Stimulated activated CD8-positive, alpha-beta memory T cell treated with anti-CD3 and anti-CD28 coated beads, Interleukin-15, amount 100 ng/mL, for 48 hours (primary cell): ENCODE results near the gene PPP1R13B.
"Not testable (repeated sequence)": the region's sequence is repeated elsewhere in the genome, so short reads cannot be mapped to it uniquely, and the experiment has no call there.

Experiments
- DNase-seq, 2 donors: peaks; one replicate each; pipeline ENCODE4 v3.0.0-alpha.2; 2020; ENCODE audit warnings: low read depth in 2 of 2

PPP1R13B gene

GRCh38 chr14:103834956-103835355 is 12.4 kb downstream of the PPP1R13B start:
- DNase-seq: no peak

- no peak for DNase-seq
Observed at GRCh38 chr14:103833711-103834110, 13.7 kb downstream of the PPP1R13B start.

GRCh38 chr14:103832046-103832445 is 15.3 kb downstream of the PPP1R13B start:
- DNase-seq: no peak

- no peak for DNase-seq
Observed at GRCh38 chr14:103830511-103831270, 16.7 kb downstream of the PPP1R13B start.

- no peak for DNase-seq
Observed at GRCh38 chr14:103828315-103828967, 18.9 kb downstream of the PPP1R13B start.

GRCh38 chr14:103825101-103825500 is 22.3 kb downstream of the PPP1R13B start:
- DNase-seq: no peak

- no peak for DNase-seq
Observed at GRCh38 chr14:103820908-103821307, 26.5 kb downstream of the PPP1R13B start.

GRCh38 chr14:103820382-103820781 is 27.0 kb downstream of the PPP1R13B start:
- DNase-seq: no peak

GRCh38 chr14:103819503-103820307 is 27.7 kb downstream of the PPP1R13B start:
- DNase-seq: no peak

GRCh38 chr14:103818870-103819269 is 28.5 kb downstream of the PPP1R13B start:
- no peak for DNase-seq

GRCh38 chr14:103818422-103818821 is 29.0 kb downstream of the PPP1R13B start:
- DNase-seq: no peak

- no peak for DNase-seq
Observed at GRCh38 chr14:103817595-103817994, 29.8 kb downstream of the PPP1R13B start.

GRCh38 chr14:103816991-103817390 is 30.4 kb downstream of the PPP1R13B start:
- DNase-seq: no peak

- no peak for DNase-seq
Observed at GRCh38 chr14:103815253-103815652, 32.1 kb downstream of the PPP1R13B start.

GRCh38 chr14:103811189-103811588 is 36.2 kb downstream of the PPP1R13B start:
- no peak for DNase-seq

- peak; percentile 23 to 30 for DNase-seq
Observed at GRCh38 chr14:103808403-103809001, 38.9 kb downstream of the PPP1R13B start.

- no peak for DNase-seq
Observed at GRCh38 chr14:103806805-103807204, 40.6 kb downstream of the PPP1R13B start.

- DNase-seq: no peak
Observed at GRCh38 chr14:103805708-103806107, 41.7 kb downstream of the PPP1R13B start.

- DNase-seq: no peak
Observed at GRCh38 chr14:103803661-103804060, 43.7 kb downstream of the PPP1R13B start.

GRCh38 chr14:103802356-103802755 is 45.0 kb downstream of the PPP1R13B start:
- no peak for DNase-seq

- no peak for DNase-seq
Observed at GRCh38 chr14:103801459-103801858, 45.9 kb downstream of the PPP1R13B start.

GRCh38 chr14:103793192-103793591 is 54.2 kb downstream of the PPP1R13B start:
- DNase-seq: not testable (repeated sequence)
